Forelimb muscle (tissue), 1 donor: ENCODE measurements around the gene SLC16A8. TPM values are rescaled to one million over a fixed set of nuclear protein-coding genes. Genes with fewer than 3 reads are reported as not detected.

Source experiments
- DNase-seq: peaks from one replicate; pipeline ENCODE4 v3.0.0-alpha.2; 2013; ENCODE audit warnings: low read depth
- polyA plus RNA-seq: library from polyadenylated mRNA; unstranded; fragments of 120-200 nt; gene quantifications from one replicate; pipeline ENCODE4 v1.2.1, GENCODE V29; 2013; ENCODE audit not compliant: insufficient read length

Gene SLC16A8
- polyA plus RNA-seq, 1 donor: 2.7 TPM

DNA sequence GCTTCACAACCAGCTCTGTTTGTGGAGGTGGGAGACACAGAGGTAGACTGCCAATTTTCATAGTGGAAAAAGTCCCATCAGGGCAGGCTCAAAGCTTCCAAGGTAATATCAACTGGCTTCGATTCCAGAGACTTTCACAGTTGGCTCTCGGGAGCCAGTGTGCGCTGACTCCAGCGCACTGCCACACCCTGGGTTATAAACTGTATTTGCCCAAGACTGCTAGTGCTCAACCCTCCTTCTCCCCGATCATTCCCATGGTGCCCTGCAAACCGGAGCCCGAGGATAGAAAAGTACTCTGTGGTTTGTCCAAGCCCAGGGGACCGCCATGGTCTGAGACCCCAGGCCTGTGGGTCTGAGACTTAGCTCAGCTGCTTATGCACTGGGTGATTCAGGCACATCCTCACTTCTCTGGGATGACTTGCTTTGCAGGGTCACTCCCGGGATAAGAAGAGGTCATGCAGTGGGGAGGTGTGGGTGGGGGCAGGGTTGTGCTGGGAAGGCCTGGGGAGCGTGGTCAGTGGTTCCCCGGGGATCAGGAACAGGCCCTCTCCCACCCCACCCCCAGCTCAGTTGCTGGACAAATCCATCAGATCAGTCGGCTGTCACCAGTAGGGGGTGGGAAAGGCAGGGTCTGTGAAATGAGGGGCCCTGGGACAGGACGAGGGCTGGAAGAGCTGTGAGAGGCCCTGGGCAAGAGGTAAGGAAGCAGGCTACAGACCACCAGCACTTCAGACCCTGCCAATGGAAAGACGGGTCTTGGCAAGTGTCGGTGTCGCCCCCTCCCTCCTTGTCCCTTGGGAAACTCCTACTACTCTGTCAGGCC, 53.5 kb downstream of the SLC16A8 start:
- DNase-seq: no peak

DNA sequence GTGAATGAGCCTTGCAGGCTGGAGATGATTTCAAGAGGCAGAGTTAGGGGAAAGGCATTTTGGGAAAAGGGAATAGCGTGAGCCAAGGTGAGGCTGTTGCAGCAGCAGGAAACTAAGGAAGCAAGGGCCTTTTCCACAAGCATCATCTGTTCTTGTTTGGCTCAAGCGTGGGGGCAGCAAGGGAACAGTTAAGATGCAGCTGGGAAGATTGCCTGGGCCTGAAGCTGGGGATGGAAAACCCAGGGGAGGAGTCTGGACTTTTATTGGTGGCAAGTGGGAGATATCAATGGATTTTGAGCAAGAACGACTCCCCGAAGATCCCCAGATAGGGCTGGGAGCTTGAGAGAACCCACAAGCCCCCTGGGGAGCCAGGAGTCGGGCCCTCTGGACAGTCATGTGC, 54.1 kb downstream of the SLC16A8 start:
- DNase-seq: no peak

DNA sequence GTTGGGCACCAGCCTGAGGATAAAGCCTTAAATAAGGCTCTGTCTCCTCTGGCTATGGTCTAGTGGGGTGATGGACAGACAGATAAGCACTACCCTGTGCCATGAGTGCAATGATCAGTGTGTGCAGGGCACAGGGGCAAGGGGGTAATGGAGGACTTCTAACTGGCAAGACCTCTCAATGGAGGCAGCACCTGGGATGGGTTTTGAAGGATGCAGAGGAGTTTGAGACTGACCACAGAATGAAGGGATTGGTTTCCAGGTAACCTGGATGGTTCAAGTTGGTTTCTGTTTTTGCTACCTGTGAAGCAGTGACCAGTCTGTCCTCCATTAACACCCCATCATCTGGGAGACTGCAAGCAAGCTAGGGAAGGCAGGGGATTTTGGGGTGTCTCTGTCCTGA, 54.6 kb downstream of the SLC16A8 start:
- no peak for DNase-seq

DNA sequence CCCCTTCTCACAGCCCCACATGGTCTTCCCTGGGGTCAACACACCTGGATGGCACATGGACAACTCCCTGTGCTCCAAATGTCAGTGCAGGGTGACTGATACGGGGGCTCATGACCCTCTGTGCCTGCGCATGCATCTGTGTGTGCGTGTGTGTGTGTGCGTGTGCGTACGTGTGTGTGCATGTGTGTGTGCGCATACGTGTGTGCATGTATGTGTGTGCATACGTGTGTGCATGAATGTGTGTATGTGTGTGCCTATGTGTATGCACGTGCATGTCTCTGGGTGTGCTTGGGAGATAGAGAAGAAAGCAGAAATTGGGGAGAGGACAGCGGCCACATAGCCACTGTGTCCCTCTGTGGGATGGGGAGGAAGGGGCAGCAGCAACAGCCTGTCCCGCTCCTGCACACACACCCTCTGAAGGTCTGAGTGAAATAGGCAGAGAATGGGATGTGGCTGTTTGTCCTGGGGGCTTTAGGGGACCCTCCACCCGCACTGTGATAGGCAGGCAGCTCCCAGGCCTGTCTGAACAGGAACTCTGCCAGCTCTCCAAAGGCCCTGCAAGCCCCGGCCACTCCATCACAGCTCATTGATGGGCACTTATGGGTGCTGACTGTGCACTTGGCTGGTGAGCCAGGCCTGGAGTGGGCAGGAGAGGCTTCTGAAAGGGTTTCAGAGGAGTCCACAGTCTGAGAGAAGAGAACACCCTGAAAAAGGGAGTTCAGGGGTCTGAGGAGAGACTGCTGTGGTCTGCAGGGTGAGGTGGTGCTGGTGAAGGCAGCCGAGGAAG, 55.4 kb downstream of the SLC16A8 start:
- DNase-seq: no peak

Other genes starting within 250 kb of the SLC16A8 start
- gene ANKRD54, start 239.8 kb downstream of the SLC16A8 start, polyA plus RNA-seq: 10.8 TPM
- gene EIF3L, start 234.8 kb downstream of the SLC16A8 start, polyA plus RNA-seq: 1,359 TPM
- gene MICALL1, start 177.9 kb downstream of the SLC16A8 start, polyA plus RNA-seq: 47.2 TPM
- 10.2 TPM for gene C22orf23, start 130.6 kb downstream of the SLC16A8 start, polyA plus RNA-seq
- 43.4 TPM for gene POLR2F, start 130.5 kb downstream of the SLC16A8 start, polyA plus RNA-seq
- 4.9 TPM for gene SOX10, start 99.6 kb downstream of the SLC16A8 start, polyA plus RNA-seq
- gene PICK1, start 26.8 kb downstream of the SLC16A8 start, polyA plus RNA-seq: 9.3 TPM
- 1.2 TPM for gene BAIAP2L2, start 26.5 kb upstream of the SLC16A8 start, polyA plus RNA-seq
- 13.5 TPM for gene PLA2G6, start 97.6 kb upstream of the SLC16A8 start, polyA plus RNA-seq
- 4.8 TPM for gene MAFF, start 117.8 kb upstream of the SLC16A8 start, polyA plus RNA-seq
- gene TMEM184B, start 188.8 kb upstream of the SLC16A8 start, polyA plus RNA-seq: 71.7 TPM
- gene CSNK1E, start 233.2 kb upstream of the SLC16A8 start, polyA plus RNA-seq: 115 TPM